Cardiac muscle cell (in vitro differentiated cells and primary cell): ENCODE data around the gene UGT1A3. TPM values are rescaled to one million over a fixed set of nuclear protein-coding genes. Genes with fewer than 3 reads are reported as not detected.
A peak's percentile ranks its signal among the peaks of the same experiment; 100 is the strongest.

Experiments
- DNase-seq, 2 donors: peaks; one replicate each; pipeline versions ENCODE4 v3.0.0 to v3.0.0-alpha.2; 2010 to 2017; ENCODE audit warnings: low read depth in 1 of 2, low spot score in 1 of 2
- H3K27ac ChIP-seq: fragments of 200-600 bp; sonication (generic); 2 replicates; pipeline ENCODE4 v1.5.1; 2016
- H3K27me3 ChIP-seq: fragments of 200-600 bp; sonication (generic); 2 replicates; pipeline ENCODE4 v1.6.0; 2016; ENCODE audit warnings: control low read depth
- H3K36me3 ChIP-seq: fragments of 200-600 bp; sonication (generic); 2 replicates; pipeline ENCODE4 v1.5.1; 2016; ENCODE audit warnings: control low read depth
- H3K4me1 ChIP-seq: fragments of 200-600 bp; sonication (generic); 2 replicates; pipeline ENCODE4 v1.8.1; 2017; ENCODE audit warnings: low read depth, mild to moderate bottlenecking, mixed run types
- H3K4me3 ChIP-seq: fragments of 200-600 bp; sonication (generic); 2 replicates; pipeline ENCODE4 v1.5.1; 2016; ENCODE audit warnings: mild to moderate bottlenecking
- H3K9me3 ChIP-seq: fragments of 200-600 bp; sonication (generic); 2 replicates; pipeline ENCODE4 v1.5.1; 2017; ENCODE audit warnings: low read depth, mild to moderate bottlenecking, control low read depth
- polyA plus RNA-seq: library from polyadenylated mRNA; unstranded; fragments of >200 nt; fragmentation: Nextera tagmentation; extraction: Ambion mirVana; gene quantifications from 2 replicates; pipeline ENCODE4 v1.2.1, GENCODE V29; 2016
- total RNA-seq: library from RNA; depleted of rRNA; stranded (reverse); fragments of >200 nt; gene quantifications from 2 replicates; pipeline ENCODE4 v1.2.3, GENCODE V29; 2016
- TF ChIP-seq, protein P1 (sequence below): IDR thresholded peaks from 2 replicates; pipeline ENCODE4 v1.5.1; 2012; ENCODE audit warnings: low read depth, mild to moderate bottlenecking, low read length

UGT1A3 gene
- total and polyA plus RNA-seq, 2 experiments from 2014 or later: not detected

DNA sequence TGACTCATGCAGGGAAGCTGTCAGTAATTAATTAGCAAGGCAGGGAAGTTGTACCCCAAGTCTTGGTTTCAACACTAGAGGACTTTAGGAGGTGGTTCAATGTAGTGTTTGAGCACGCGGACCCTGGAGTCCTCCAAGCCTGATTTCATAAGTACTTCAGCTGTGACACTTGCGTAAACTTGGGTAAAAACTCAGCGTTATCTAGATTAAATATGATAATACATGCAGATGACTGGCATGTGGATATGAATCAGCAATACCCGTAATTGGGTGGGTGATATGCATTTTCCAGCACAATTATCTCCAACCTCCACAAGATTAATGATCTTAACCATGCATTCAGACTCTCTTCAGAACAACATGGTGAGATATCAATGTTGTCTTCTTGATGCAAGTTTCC lies 41.9 kb upstream of the UGT1A3 start:
- TF ChIP-seq, protein P1, sequence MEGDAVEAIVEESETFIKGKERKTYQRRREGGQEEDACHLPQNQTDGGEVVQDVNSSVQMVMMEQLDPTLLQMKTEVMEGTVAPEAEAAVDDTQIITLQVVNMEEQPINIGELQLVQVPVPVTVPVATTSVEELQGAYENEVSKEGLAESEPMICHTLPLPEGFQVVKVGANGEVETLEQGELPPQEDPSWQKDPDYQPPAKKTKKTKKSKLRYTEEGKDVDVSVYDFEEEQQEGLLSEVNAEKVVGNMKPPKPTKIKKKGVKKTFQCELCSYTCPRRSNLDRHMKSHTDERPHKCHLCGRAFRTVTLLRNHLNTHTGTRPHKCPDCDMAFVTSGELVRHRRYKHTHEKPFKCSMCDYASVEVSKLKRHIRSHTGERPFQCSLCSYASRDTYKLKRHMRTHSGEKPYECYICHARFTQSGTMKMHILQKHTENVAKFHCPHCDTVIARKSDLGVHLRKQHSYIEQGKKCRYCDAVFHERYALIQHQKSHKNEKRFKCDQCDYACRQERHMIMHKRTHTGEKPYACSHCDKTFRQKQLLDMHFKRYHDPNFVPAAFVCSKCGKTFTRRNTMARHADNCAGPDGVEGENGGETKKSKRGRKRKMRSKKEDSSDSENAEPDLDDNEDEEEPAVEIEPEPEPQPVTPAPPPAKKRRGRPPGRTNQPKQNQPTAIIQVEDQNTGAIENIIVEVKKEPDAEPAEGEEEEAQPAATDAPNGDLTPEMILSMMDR: no peak
- Histone ChIP-seq H3K4me1 (no peaks in the 10 kb centered on the region), H3K27ac (no peak overlapping the region), H3K27me3 (no peaks in the 10 kb centered on the region), H3K36me3 (no peaks in the 10 kb centered on the region), H3K9me3 (no peaks in the 10 kb centered on the region), H3K4me3 (no peak overlapping the region)
- DNase-seq: peak in 1 of 2 donors; percentile 21

DNA sequence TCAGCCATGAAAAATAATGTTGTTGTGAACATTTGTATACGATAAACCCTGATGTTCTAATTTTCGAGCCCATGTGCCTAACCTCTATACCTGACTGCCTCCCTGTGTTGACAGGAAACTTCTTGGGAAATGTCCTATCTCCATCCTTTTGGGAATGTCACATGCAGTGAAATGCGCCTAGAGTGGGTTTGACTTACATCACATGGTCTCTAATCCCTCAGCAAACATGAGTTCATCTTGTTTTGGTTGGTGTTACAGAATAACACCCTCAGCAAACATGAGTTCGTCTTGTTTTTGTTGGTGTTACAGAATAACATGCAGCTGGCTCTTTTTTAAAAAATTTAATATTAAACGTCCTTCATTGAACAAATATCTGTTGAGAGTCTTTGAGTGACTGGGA lies 40.5 kb upstream of the UGT1A3 start:
- no peak for DNase-seq
- H3K27ac ChIP-seq: no peak overlapping the region
- H3K4me3 ChIP-seq: no peak overlapping the region
- TF ChIP-seq, protein P1: no peak
- H3K4me1 ChIP-seq: no peaks in the 10 kb centered on the region
- no peaks in the 10 kb centered on the region for H3K27me3 ChIP-seq
- no peaks in the 10 kb centered on the region for H3K9me3 ChIP-seq
- no peaks in the 10 kb centered on the region for H3K36me3 ChIP-seq

DNA sequence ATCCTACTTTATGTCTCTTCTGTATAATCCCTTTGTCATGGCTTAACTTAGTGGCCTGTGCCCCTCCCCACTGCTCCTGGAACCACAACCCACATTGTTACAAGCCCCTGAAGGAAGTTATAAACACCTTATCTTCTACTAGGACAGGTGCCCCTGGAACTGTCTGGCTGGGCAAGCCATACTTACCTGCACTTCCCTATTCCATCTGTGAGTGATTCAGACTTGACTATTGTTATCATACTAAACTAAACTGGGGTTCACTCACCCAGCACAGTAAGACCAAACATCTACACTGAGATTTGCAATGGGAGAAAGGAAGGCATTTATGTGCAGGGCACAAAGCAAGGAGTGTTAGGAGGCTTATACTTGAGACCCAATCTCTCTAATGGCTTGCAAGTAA lies 39.8 kb upstream of the UGT1A3 start:
- Histone ChIP-seq H3K27ac (no peak overlapping the region), H3K4me1 (no peaks in the 10 kb centered on the region), H3K27me3 (no peaks in the 10 kb centered on the region), H3K36me3 (no peaks in the 10 kb centered on the region), H3K4me3 (no peak overlapping the region), H3K9me3 (no peaks in the 10 kb centered on the region)
- TF ChIP-seq, protein P1: no peak
- no peak for DNase-seq

DNA sequence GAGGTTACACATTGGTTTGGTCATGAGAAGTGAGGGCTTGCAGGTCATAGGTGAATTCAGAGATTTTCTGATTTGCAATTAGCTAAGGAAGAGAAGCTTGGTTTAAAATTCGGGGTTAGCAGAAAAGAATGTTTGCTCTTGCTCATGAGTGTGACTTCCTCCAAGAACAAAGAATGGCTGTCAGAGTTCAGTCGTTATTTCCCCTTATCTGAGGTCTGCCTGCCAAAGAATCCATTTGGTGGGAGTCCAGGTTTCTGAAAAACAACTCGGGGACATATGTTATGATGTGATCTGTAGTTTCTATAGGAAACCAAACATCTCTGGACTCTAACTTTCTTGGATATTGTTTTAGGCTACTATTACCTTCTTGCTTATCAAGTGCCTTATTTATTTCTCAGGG lies 39.3 kb upstream of the UGT1A3 start:
- H3K36me3 ChIP-seq: no peaks in the 10 kb centered on the region
- no peaks in the 10 kb centered on the region for H3K9me3 ChIP-seq
- H3K27me3 ChIP-seq: no peaks in the 10 kb centered on the region
- no peak overlapping the region for H3K4me3 ChIP-seq
- H3K27ac ChIP-seq: no peak overlapping the region
- TF ChIP-seq, protein P1: no peak
- peak in 1 of 2 donors; percentile 85 for DNase-seq
- no peaks in the 10 kb centered on the region for H3K4me1 ChIP-seq

DNA sequence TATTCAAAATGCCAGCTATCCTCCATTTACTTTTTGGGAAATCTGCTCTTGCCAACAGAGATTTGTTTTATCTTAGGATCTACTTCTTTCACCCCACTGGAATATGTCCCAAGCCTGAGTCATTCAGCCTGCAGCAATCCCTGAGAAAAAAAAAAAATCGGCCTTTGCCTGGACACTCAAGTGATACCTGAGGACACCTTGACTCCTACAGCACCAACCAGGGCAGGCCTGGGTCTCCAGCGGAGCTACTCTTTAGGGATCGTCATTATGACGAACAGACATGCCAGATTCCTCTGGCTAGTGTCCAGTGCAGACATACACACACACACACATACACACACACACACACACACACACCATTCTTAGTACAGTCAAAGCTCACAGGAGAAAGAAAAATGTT lies 38.4 kb upstream of the UGT1A3 start:
- no peaks in the 10 kb centered on the region for H3K36me3 ChIP-seq
- H3K27ac ChIP-seq: no peak overlapping the region
- H3K27me3 ChIP-seq: no peaks in the 10 kb centered on the region
- H3K9me3 ChIP-seq: no peaks in the 10 kb centered on the region
- peak in 1 of 2 donors; percentile 65 for DNase-seq
- TF ChIP-seq, protein P1: no peak
- no peak overlapping the region for H3K4me3 ChIP-seq
- H3K4me1 ChIP-seq: no peaks in the 10 kb centered on the region
